Suprapubic skin (tissue), 4 donors: ENCODE data around the gene CFAP45. TPM values are rescaled to one million over a fixed set of nuclear protein-coding genes. Genes with fewer than 3 reads are reported as not detected.

Experiments
- DNase-seq, 2 donors: peaks; one replicate each; pipeline ENCODE4 v3.0.0-alpha.2; 2019; ENCODE audit warnings: low spot score in 2 of 2
- H3K27ac ChIP-seq: fragments of 200-600 bp; sonication (generic); one replicate; pipeline ENCODE4 v1.5.1; 2019
- H3K27me3 ChIP-seq: fragments of 200-600 bp; sonication (generic); one replicate; pipeline ENCODE4 v1.5.1; 2019
- H3K36me3 ChIP-seq: fragments of 200-600 bp; sonication (generic); one replicate; pipeline ENCODE4 v1.5.1; 2019
- H3K4me1 ChIP-seq: fragments of 200-600 bp; sonication (generic); one replicate; pipeline ENCODE4 v1.5.1; 2019
- H3K4me3 ChIP-seq: fragments of 200-600 bp; sonication (generic); one replicate; pipeline ENCODE4 v1.5.1; 2019; ENCODE audit warnings: mild to moderate bottlenecking
- H3K9me3 ChIP-seq: fragments of 200-600 bp; sonication (generic); one replicate; pipeline ENCODE4 v1.5.1; 2019
- CTCF ChIP-seq, 2 donors: fragments of 200-600 bp in 1 of 2; fragments of 450-650 bp in 1 of 2; sonication (generic) in 1 of 2; IDR thresholded peaks; one replicate each; pipeline ENCODE4 v1.5.1; 2016 to 2019; ENCODE audit warnings: antibody characterized with exemption in 2 of 2, mild to moderate bottlenecking in 1 of 2, moderate library complexity in 1 of 2
- EP300 ChIP-seq: sonication (generic); formaldehyde crosslinking; IDR thresholded peaks from one replicate; pipeline ENCODE4 v1.6.1; 2017; ENCODE audit warnings: antibody characterized with exemption
- POLR2A ChIP-seq, 2 donors: fragments of 450-650 bp; IDR thresholded peaks; one replicate each; pipeline ENCODE4 v1.6.1; 2017; ENCODE audit warnings: antibody characterized with exemption in 2 of 2, mild to moderate bottlenecking in 2 of 2, moderate library complexity in 2 of 2
- POLR2AphosphoS5 ChIP-seq, 3 donors: sonication (generic); formaldehyde crosslinking; IDR thresholded peaks; one replicate each; pipeline ENCODE4 v1.6.1; 2017; ENCODE audit warnings: antibody characterized with exemption in 3 of 3
- WGBS: methylation state at CpG from one replicate; pipeline ENCODE4 v1.1.5; 2018; 5-methylcytosine and 5-hydroxymethylcytosine counted together
- total RNA-seq, 4 donors: library from RNA; depleted of rRNA; stranded (reverse); fragments of >200 nt; gene quantifications; one replicate each; pipeline ENCODE4 v1.1.0, GENCODE V29; 2016

CFAP45 gene
- total RNA-seq, 4 donors from 2014 or later: 0.78 to 2.1 (median 1.6) TPM

DNA sequence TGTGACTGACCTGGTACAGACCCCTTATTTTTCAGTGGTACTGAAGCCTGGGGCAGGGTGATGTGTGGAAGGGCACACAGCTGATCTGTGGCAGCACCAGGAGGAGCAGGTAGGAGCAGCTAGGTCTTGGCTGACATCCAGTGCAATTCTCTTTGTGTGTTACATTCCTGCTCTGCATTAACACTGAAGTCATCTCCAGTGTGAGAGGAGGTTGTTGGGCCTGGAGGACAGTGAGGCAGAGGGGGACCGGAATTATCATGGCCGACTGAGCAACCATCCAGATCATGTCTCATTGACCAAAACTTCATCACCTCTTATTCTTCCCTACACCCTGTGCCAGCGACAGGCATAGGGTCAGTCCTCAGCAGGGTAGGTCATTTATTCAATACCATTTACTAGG lies 71.8 kb downstream of the CFAP45 start:
- no peak for TF ChIP-seq POLR2AphosphoS5 (IDR thresholded peaks at IDR 0.05)
- no peak for TF ChIP-seq POLR2A (IDR thresholded peaks at IDR 0.05)
- TF ChIP-seq CTCF (IDR thresholded peaks at IDR 0.05): no peak
- no peak for TF ChIP-seq EP300
- H3K4me3 ChIP-seq: no peak overlapping the region
- H3K27ac ChIP-seq: no peak overlapping the region
- WGBS: 41% methylated on average over 3 of the region's 3 CpGs
- H3K36me3 ChIP-seq: no peaks in the 10 kb centered on the region
- no peaks in the 10 kb centered on the region for H3K9me3 ChIP-seq
- peaks cover 5% of the 10 kb centered on the region for H3K27me3 ChIP-seq
- peaks cover 16% of the 10 kb centered on the region for H3K4me1 ChIP-seq
- no peak for DNase-seq

GRCh38 chr1:159827549-159827948 lies 72.4 kb downstream of the CFAP45 start:
- Histone ChIP-seq H3K4me3 (no peak overlapping the region), H3K36me3 (no peaks in the 10 kb centered on the region), H3K27ac (no peak overlapping the region), H3K27me3 (peaks cover 5% of the 10 kb centered on the region), H3K9me3 (no peaks in the 10 kb centered on the region), H3K4me1 (peaks cover 23% of the 10 kb centered on the region)
- DNase-seq: no peak
- TF ChIP-seq POLR2A (IDR thresholded peaks at IDR 0.05): no peak
- no peak for TF ChIP-seq CTCF (IDR thresholded peaks at IDR 0.05)
- no peak for TF ChIP-seq EP300
- WGBS: 92% methylated on average over 3 of the region's 3 CpGs

GRCh38 chr1:159827102-159827490 lies 72.9 kb downstream of the CFAP45 start:
- Histone ChIP-seq H3K4me3 (no peak overlapping the region), H3K4me1 (peaks cover 23% of the 10 kb centered on the region), H3K27me3 (peaks cover 5% of the 10 kb centered on the region), H3K36me3 (no peaks in the 10 kb centered on the region), H3K27ac (no peak overlapping the region), H3K9me3 (no peaks in the 10 kb centered on the region)
- no peak for TF ChIP-seq CTCF (IDR thresholded peaks at IDR 0.05)
- no peak for TF ChIP-seq EP300
- no peak for TF ChIP-seq POLR2A (IDR thresholded peaks at IDR 0.05)
- TF ChIP-seq POLR2AphosphoS5 (IDR thresholded peaks at IDR 0.05): no peak
- no peak for DNase-seq
- 92% methylated on average over 6 of the region's 6 CpGs for WGBS

GRCh38 chr1:159826441-159827101 lies 73.4 kb downstream of the CFAP45 start, which contains the start of gene SLAMF8:
TSS of gene SLAMF8 (plus strand) at chr1:159826873. CDS start at chr1:159826899, 26 bp downstream.
- Histone ChIP-seq H3K27me3 (peaks cover 5% of the 10 kb centered on the region), H3K9me3 (no peaks in the 10 kb centered on the region), H3K4me1 (peaks cover 23% of the 10 kb centered on the region), H3K36me3 (no peaks in the 10 kb centered on the region), H3K27ac (no peak within 1 kb of the TSS), H3K4me3 (no peak within 1 kb of the TSS)
- no peak for TF ChIP-seq EP300
- TF ChIP-seq CTCF (IDR thresholded peaks at IDR 0.05): no peak
- TF ChIP-seq POLR2A (IDR thresholded peaks at IDR 0.05): no peak
- no peak for TF ChIP-seq POLR2AphosphoS5 (IDR thresholded peaks at IDR 0.05)
- 60% methylated on average over 11 of the region's 11 CpGs for WGBS
- DNase-seq: no peak

GRCh38 chr1:159825564-159825963 lies 74.4 kb downstream of the CFAP45 start:
- H3K27ac ChIP-seq: no peak overlapping the region
- 56% methylated on average over 3 of the region's 3 CpGs for WGBS

More at GRCh38 chr1:159825564-159825963, 74.4 kb downstream of the CFAP45 start:
- no peak overlapping the region for H3K4me3 ChIP-seq
- H3K27me3 ChIP-seq: peaks cover 8% of the 10 kb centered on the region
- H3K9me3 ChIP-seq: no peaks in the 10 kb centered on the region
- no peaks in the 10 kb centered on the region for H3K36me3 ChIP-seq
- no peak for DNase-seq
- H3K4me1 ChIP-seq: peaks cover 23% of the 10 kb centered on the region
- TF ChIP-seq POLR2AphosphoS5 (IDR thresholded peaks at IDR 0.05): no peak
- no peak for TF ChIP-seq POLR2A (IDR thresholded peaks at IDR 0.05)
- no peak for TF ChIP-seq CTCF (IDR thresholded peaks at IDR 0.05)
- no peak for TF ChIP-seq EP300
